HCT116 (cell line): ENCODE data around the gene GPN2. TPM values are rescaled to one million over a fixed set of nuclear protein-coding genes. Genes with fewer than 3 reads are reported as not detected.

Experiments
- ATAC-seq: fragments of 200-7000 bp; cut with Tn5 transposase; 2 replicates; pipeline ENCODE4 v1.9.1; 2020; ENCODE audit warnings: mild to moderate bottlenecking, moderate library complexity
- Bru-seq: library from RNA; stranded (reverse); fragments of 400-500 nt; gene quantifications from one replicate; lab custom pipeline; 2021; lab: Mats Ljungman, UMichigan
- BruChase-seq, 2 experiments: library from RNA; stranded (reverse); fragments of 400-500 nt; gene quantifications; one replicate each; lab custom pipeline; 2021; lab: Mats Ljungman, UMichigan
- BruUV-seq: library from RNA; stranded (reverse); fragments of 400-500 nt; replicated peaks from 2 replicates; lab custom pipeline; 2021; lab: Mats Ljungman, UMichigan
- CTCF ChIA-PET: fragments of 300-600 bp; sonication (Branson Sonifier 250); formaldehyde crosslinking; loops from one replicate; lab custom pipeline; 2021; ENCODE audit warnings: antibody characterized with exemption; lab: Charles Lee
- POLR2A ChIA-PET: fragments of 300-600, 350-600 bp; sonication (Branson Sonifier 250); formaldehyde crosslinking; loops from one replicate; lab custom pipeline; 2021; ENCODE audit warnings: antibody characterized with exemption; lab: Charles Lee
- RAD21 ChIA-PET, 2 experiments: fragments of 300-600 bp; sonication (Branson Sonifier 250); formaldehyde crosslinking; loops; one replicate each; lab custom pipeline; 2023; ENCODE audit warnings: low total read pairs in 2 of 2; ENCODE audit not compliant: uncharacterized antibody in 2 of 2, unreplicated experiment in 2 of 2, low non-redundant PET in 1 of 2; lab: Charles Lee
- DNase-seq: peaks from one replicate; pipeline ENCODE4 v3.0.0-alpha.2; 2010; ENCODE audit warnings: low read depth, low spot score
- H2AFZ ChIP-seq: fragments of 200-600 bp; shearing (Covaris generic), sonication (generic); 2 replicates; pipeline ENCODE4 v1.6.1; 2017; ENCODE audit warnings: low read depth, mixed run types, mixed read lengths, antibody characterized with exemption, low read length; ENCODE audit not compliant: poor library complexity, severe bottlenecking
- H3K27ac ChIP-seq: 2 replicates; pipeline ENCODE4 v1.5.1; 2012; ENCODE audit warnings: low read depth, low read length
- H3K27me3 ChIP-seq: fragments of 200-600 bp; sonication (generic); 2 replicates; pipeline ENCODE4 v1.6.1; 2016; ENCODE audit warnings: mixed run types, low read length, mixed read lengths; ENCODE audit not compliant: insufficient read depth
- H3K36me3 ChIP-seq, 2 experiments: fragments of 200-500 bp in 1 of 2; fragments of 200-600 bp in 1 of 2; sonication (Bioruptor generic) in 1 of 2; sonication (generic) in 1 of 2; 2 replicates each; pipeline versions ENCODE4 v1.5.1 to v1.6.1; 2014 to 2016; ENCODE audit warnings: low read length in 2 of 2, inconsistent platforms in 1 of 2, mixed read lengths in 1 of 2, mixed run types in 1 of 2; ENCODE audit not compliant: insufficient read depth in 2 of 2, control insufficient read depth in 1 of 2
- H3K4me1 ChIP-seq, 2 experiments: fragments of 200-600 bp in 1 of 2; sonication (generic) in 1 of 2; 2 replicates each; pipeline versions ENCODE4 v1.5.1 to v1.6.1; 2012 to 2017; ENCODE audit warnings: low read length in 2 of 2, inconsistent platforms in 1 of 2, mild to moderate bottlenecking in 1 of 2, mixed read lengths in 1 of 2, mixed run types in 1 of 2, moderate library complexity in 1 of 2; ENCODE audit not compliant: insufficient read depth in 2 of 2, control insufficient read depth in 1 of 2
- H3K4me2 ChIP-seq: fragments of 200-600 bp; sonication (generic); 2 replicates; pipeline ENCODE4 v1.6.1; 2017; ENCODE audit warnings: mixed run types, low read length, mixed read lengths
- H3K4me3 ChIP-seq, 2 experiments: fragments of 200-600 bp in 1 of 2; sonication (generic) in 1 of 2; replicated peaks in 1 of 2; 2 replicates each; pipeline ENCODE4 v1.5.1; 2011 to 2016; ENCODE audit warnings: low read length in 2 of 2, control low read depth in 1 of 2, low read depth in 1 of 2, mild to moderate bottlenecking in 1 of 2, mixed read lengths in 1 of 2, mixed run types in 1 of 2
- H3K79me2 ChIP-seq: fragments of 200-600 bp; sonication (generic); 2 replicates; pipeline ENCODE4 v1.6.1; 2017; ENCODE audit warnings: mild to moderate bottlenecking, mixed run types, low read length, moderate library complexity, mixed read lengths; ENCODE audit not compliant: insufficient read depth
- H3K9ac ChIP-seq: fragments of 200-600 bp; sonication (generic); 2 replicates; pipeline ENCODE4 v1.6.1; 2016; ENCODE audit warnings: low read length, mixed read lengths
- H3K9me2 ChIP-seq: fragments of 200-600 bp; sonication (generic), shearing (Covaris generic); 2 replicates; pipeline ENCODE4 v1.6.1; 2017; ENCODE audit warnings: mixed run types, mild to moderate bottlenecking, moderate library complexity; ENCODE audit not compliant: insufficient read depth
- H3K9me3 ChIP-seq, 2 experiments: fragments of 200-500 bp in 1 of 2; fragments of 200-600 bp in 1 of 2; sonication (Bioruptor generic) in 1 of 2; sonication (generic) in 1 of 2; 2 replicates each; pipeline ENCODE4 v1.6.1; 2014 to 2017; ENCODE audit warnings: low read length in 2 of 2, mixed read lengths in 2 of 2, inconsistent platforms in 1 of 2, low read depth in 1 of 2, mild to moderate bottlenecking in 1 of 2, mixed run types in 1 of 2, moderate library complexity in 1 of 2; ENCODE audit not compliant: control insufficient read depth in 1 of 2, insufficient read depth in 1 of 2
- H4K20me1 ChIP-seq: fragments of 200-600 bp; sonication (generic), shearing (Covaris generic); 2 replicates; pipeline ENCODE4 v1.6.1; 2017; ENCODE audit warnings: mixed run types, mild to moderate bottlenecking, moderate library complexity; ENCODE audit not compliant: insufficient read depth
- CBX3 ChIP-seq: IDR thresholded peaks from 2 replicates; pipeline ENCODE4 v1.6.1; 2012; ENCODE audit warnings: low read depth
- EZH2 ChIP-seq: fragments of 200-600 bp; sonication (generic); IDR thresholded peaks from 2 replicates; pipeline ENCODE4 v1.6.1; 2017; ENCODE audit warnings: antibody characterized with exemption, mixed run types
- FOSL1 ChIP-seq: IDR thresholded peaks from 2 replicates; pipeline ENCODE4 v1.6.1; 2012; ENCODE audit warnings: low read depth
- JUND ChIP-seq: IDR thresholded peaks from 2 replicates; pipeline ENCODE4 v1.6.1; 2012
- POLR2A ChIP-seq: IDR thresholded peaks from 2 replicates; pipeline ENCODE4 v1.7.0; 2011; ENCODE audit warnings: borderline replicate concordance; ENCODE audit not compliant: insufficient read depth, insufficient read length; ENCODE audit errors: extremely low read depth
- POLR2AphosphoS5 ChIP-seq: IDR thresholded peaks from 2 replicates; pipeline ENCODE4 v1.6.1; 2011; ENCODE audit warnings: mild to moderate bottlenecking, low read depth, low read length, moderate library complexity
- RAD21 ChIP-seq: IDR thresholded peaks from 2 replicates; pipeline ENCODE4 v1.6.1; 2012; ENCODE audit warnings: low read depth, mild to moderate bottlenecking
- SRF ChIP-seq: IDR thresholded peaks from 2 replicates; pipeline ENCODE4 v1.6.1; 2012; ENCODE audit warnings: low read depth
- TCF7L2 ChIP-seq: IDR thresholded peaks from 2 replicates; pipeline ENCODE4 v1.7.0; 2011; ENCODE audit warnings: borderline replicate concordance, inconsistent platforms; ENCODE audit not compliant: insufficient read depth, insufficient read length; ENCODE audit errors: extremely low read depth
- YY1 ChIP-seq: IDR thresholded peaks from 2 replicates; pipeline ENCODE4 v1.6.1; 2011; ENCODE audit warnings: low read length, low read depth, moderate library complexity, mild to moderate bottlenecking; ENCODE audit not compliant: insufficient replicate concordance; ENCODE audit errors: extremely low read depth
- ZFX ChIP-seq: fragments of 450-650 bp; IDR thresholded peaks from 2 replicates; pipeline ENCODE4 v1.6.1; 2017
- intact Hi-C: fragments of 100-400 bp; cut with micrococcal nuclease; formaldehyde crosslinking; loops from 2 replicates; pipeline ENCODE4 v1.10.0; 2022
- long read RNA-seq: library from polyadenylated mRNA; unstranded; transcript quantifications from one replicate; pipeline ENCODE4 v2.0.0, GENCODE V29; 2021; ENCODE audit not compliant: unreplicated experiment
- polyA plus RNA-seq: library from polyadenylated mRNA; unstranded; fragments of >200 nt; gene quantifications from 2 replicates; pipeline ENCODE4 v1.2.1, GENCODE V29; 2012; ENCODE audit warnings: missing spikeins
- total RNA-seq: library from RNA; stranded (reverse); gene quantifications from one replicate; pipeline ENCODE4 v1.2.1, GENCODE V29; 2021; ENCODE audit not compliant: unreplicated experiment
- TF ChIP-seq, protein P1 (sequence below): IDR thresholded peaks from 2 replicates; pipeline ENCODE4 v1.6.1; 2012

GPN2 gene
- total RNA-seq, result 37.2 TPM
- polyA plus RNA-seq, result 42.0 and 42.9 TPM in 2 replicates
- percentile 82 among the genes with signal in this experiment for Bru-seq, nascent RNA
- BruChase-seq, experiment 1, labeled RNA remaining after a 6-hour chase, result percentile 91 among the genes with signal in this experiment
- BruChase-seq, experiment 2, labeled RNA remaining after a 2-hour chase, result percentile 95 among the genes with signal in this experiment
- long read RNA-seq, full-length matches to known transcripts, result 25 of 34 reads
- long read RNA-seq, partial matches to known transcripts, result 2 of 34 reads
- long read RNA-seq, other reads (novel, unspliced or antisense), result 7 of 34 reads

DNA sequence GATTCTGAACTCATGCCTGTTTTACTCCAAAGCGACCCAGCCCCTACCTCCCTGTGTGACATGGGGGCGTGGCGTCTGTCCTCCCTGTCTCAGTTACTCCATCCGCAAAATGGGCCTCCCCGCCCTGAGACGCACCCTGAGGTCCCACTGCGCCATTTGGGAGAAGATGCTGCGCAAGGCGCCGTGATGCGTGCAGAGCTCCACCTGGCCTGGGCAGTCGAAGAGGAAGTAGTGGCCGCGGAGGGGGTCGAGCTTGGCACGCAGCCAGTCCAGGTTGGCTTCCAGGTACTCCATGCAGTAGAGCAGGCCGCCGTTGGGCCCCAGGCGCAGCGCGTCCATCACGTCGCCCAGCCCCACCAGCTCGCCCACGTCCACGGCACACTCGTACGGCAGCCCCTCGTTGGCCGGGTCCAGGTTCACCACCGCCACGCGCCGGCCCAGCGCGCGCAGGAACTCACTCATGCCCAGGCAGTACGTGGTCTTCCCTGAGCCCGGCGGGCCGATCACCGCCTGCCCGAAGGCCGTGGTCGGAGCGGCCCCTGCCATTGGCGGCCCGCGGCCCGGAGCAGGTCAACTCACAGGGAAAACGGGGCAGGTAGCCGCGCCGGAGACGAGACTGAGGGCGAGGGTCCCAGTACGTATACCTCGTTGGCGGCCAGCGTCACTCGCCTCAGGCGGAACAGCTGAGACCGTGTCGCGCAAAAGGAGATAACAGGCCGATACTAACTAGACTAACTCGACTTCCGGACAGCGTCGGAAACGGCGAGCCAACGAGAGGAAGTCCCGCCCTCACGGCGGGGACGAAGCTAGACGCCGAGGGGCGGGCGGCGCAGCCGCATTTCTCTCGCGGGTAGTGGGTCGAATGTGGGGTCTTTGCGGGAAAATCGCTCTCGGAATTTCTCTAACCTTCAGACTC, at the start of gene GPN2:
GPN2 (minus strand) TSS at position 733 of the 916 bp plus-strand sequence; CDS start at position 546, 187 bp downstream.
- RAD21 ChIA-PET, result interaction anchor here in 1 of 2 experiments (0.8 kb wide), 1 partner anchor 9 kb away, joined by 3 read pairs; no protein-coding TSS in a partner anchor
- H3K9ac ChIP-seq, result peak within 1 kb of the TSS; percentile 84

More for the DNA sequence above, at the start of gene GPN2:
- peaks cover 20 to 49% of the 10 kb centered on the region in 2 experiments for H3K36me3 ChIP-seq
- DNase-seq (peak; percentile 51), ATAC-seq (peak; percentile 93)
- no peaks in the 10 kb centered on the region for H3K27me3 ChIP-seq
- peaks cover 43% of the 10 kb centered on the region for H3K79me2 ChIP-seq
- BruUV-seq, result no TSS peak
- peak within 1 kb of the TSS; percentile 99 for H3K4me2 ChIP-seq
- CTCF ChIA-PET, result interaction anchor here (0.6 to 1.5 kb wide), 5 partner anchors 10 to 351 kb away, joined by 3 to 6 read pairs (median 3); partner anchors contain the start of gene GPATCH3
- H3K27ac ChIP-seq, result peak within 1 kb of the TSS; percentile 86
- H3K9me2 ChIP-seq, result no peaks in the 10 kb centered on the region
- peaks cover 4 to 19% of the 10 kb centered on the region in 2 experiments; a peak in 3 of 4 replicates for H3K4me1 ChIP-seq
- no peaks in the 10 kb centered on the region for H3K9me3 ChIP-seq
- no peak within 1 kb of the TSS for H2AFZ ChIP-seq
- POLR2A ChIA-PET, result interaction anchor here (0.9 to 2.3 kb wide), 8 partner anchors 8 to 101 kb away, joined by 3 to 17 read pairs (median 4); partner anchors contain the start of gene GPATCH3
- intact Hi-C loops, result no loop called here
- peaks cover 2% of the 10 kb centered on the region; the same call in 1 of the 2 replicates for H4K20me1 ChIP-seq
- peak within 1 kb of the TSS; percentile 81 to 93 for H3K4me3 ChIP-seq
- peak; percentile 94 for TF ChIP-seq POLR2AphosphoS5
- no peak for TF ChIP-seq FOSL1
- no peak for TF ChIP-seq SRF
- TF ChIP-seq ZFX, result peak; percentile 95
- TF ChIP-seq TCF7L2, result peak; percentile 7
- peak; percentile 10; the same call in 1 of the 2 replicates for TF ChIP-seq CBX3
- TF ChIP-seq YY1, result peak; percentile 44
- peak; percentile 5; the same call in 1 of the 2 replicates for TF ChIP-seq RAD21
- TF ChIP-seq, protein P1, sequence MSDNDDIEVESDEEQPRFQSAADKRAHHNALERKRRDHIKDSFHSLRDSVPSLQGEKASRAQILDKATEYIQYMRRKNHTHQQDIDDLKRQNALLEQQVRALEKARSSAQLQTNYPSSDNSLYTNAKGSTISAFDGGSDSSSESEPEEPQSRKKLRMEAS, result peak; percentile 71
- TF ChIP-seq JUND, result peak; percentile 31; the same call in 1 of the 2 replicates
- TF ChIP-seq POLR2A, result peak; percentile 87
- TF ChIP-seq EZH2, result no peak
